ENCODE measurements around the gene ZBTB9. TPM values are rescaled to one million over a fixed set of nuclear protein-coding genes. Genes with fewer than 3 reads are reported as not detected.

ZBTB9 gene
- total RNA-seq, 8 experiments from 2014 or later: 4.2 to 12.5 (median 8.1) TPM

DNA sequence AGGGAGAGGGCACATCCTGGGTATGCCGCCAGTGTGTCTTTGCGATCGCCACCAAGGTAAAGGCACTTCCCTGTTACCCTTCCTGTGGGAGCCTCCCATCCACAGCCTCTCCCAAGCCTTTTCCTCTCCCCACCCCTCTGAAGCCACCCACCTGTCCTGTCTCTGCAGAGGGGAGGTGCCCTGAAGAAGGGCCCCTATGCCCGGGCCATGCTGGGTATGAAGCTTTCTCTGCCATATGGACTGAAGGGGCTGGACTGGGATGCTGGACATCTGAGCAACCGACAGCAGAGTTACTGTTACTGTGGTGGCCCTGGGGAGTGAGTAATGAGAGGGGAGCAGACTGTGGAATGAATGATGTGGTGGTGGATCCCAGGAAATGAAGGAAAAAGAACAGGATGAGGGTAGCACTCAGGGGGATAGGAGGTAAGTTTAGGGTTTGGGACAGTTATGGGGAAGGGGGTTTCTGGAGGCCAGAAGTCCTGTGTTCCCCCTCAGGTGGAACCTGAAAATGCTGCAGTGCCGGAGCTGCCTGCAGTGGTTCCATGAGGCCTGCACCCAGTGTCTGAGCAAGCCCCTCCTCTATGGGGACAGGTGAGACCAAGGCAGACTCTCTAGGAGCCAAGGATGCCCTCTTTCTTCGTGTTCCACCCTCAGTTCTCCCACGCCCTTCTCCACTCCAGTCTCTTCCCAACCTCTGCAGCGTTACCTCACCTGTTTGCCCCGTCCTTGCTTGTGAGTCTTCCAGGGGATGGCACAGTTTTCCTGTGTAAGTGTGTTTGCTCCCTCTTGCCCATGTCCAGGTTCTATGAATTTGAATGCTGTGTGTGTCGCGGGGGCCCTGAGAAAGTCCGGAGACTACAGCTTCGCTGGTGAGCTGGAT lies 40.9 kb upstream of the ZBTB9 start:
- in situ Hi-C loops (cut with MboI; ENCODE audit: low pct_unique_long_range_greater_than_20kb in 2 of 9, low sequenced_read_pairs in 9 of 9, unreplicated experiment in 9 of 9): no loop called here
- Histone ChIP-seq H3K4me1 (replicated peaks in 1 of 2) (peaks cover 19 to 20% of the 10 kb centered on the region in 2 donors), H3K27ac (no peak overlapping the region), H3K4me3 (no peak overlapping the region)
- no peak for ATAC-seq (replicated peaks in 6 of 8)
- WGBS, 10 experiments: 83 to 100% (median 93%) methylated on average over 1 to 9 of the region's 14 CpGs; no CpG with 5 or more reads in 2 of the 10 experiments

- 42 to 83% (median 56%) methylated on average over 2 to 3 of the region's 12 CpGs; no CpG with 5 or more reads in 6 of the 10 experiments for WGBS, 10 experiments
- ATAC-seq (replicated peaks in 6 of 8): no peak
- in situ Hi-C loops (cut with MboI; ENCODE audit: low pct_unique_long_range_greater_than_20kb in 2 of 9, low sequenced_read_pairs in 9 of 9, unreplicated experiment in 9 of 9): no loop called here
- no peak overlapping the region for H3K27ac ChIP-seq
- peaks cover 30 to 32% of the 10 kb centered on the region in 2 donors for H3K4me1 ChIP-seq (replicated peaks in 1 of 2)
- H3K4me3 ChIP-seq: no peak overlapping the region
Measured at GRCh38 chr6:33414592-33415271, 39.6 kb upstream of the ZBTB9 start.

DNA sequence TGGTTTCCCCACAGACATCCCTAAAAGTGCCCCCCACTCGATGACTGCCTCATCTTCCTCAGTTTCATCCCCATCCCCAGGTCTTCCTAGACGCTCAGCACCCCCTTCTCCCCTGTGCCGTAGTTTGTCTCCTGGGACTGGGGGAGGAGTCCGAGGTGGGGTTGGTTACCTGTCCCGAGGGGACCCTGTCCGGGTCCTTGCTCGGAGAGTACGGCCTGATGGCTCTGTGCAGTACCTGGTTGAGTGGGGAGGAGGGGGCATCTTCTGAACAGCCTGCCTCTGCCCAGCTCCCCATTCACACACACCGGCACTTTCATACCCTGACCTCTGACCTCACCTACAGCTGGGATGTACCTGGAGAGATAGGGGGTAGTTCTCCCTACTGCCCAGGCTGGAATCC lies 38.5 kb upstream of the ZBTB9 start:
- Histone ChIP-seq H3K27ac (no peak overlapping the region), H3K4me1 (replicated peaks in 1 of 2) (peaks cover 34% of the 10 kb centered on the region in 2 donors), H3K4me3 (peak overlapping the region in 2 of 5 donors; percentile 58 to 60)
- no peak for ATAC-seq (replicated peaks in 6 of 8)
- in situ Hi-C loops (cut with MboI; ENCODE audit: low pct_unique_long_range_greater_than_20kb in 2 of 9, low sequenced_read_pairs in 9 of 9, unreplicated experiment in 9 of 9): no loop called here
- 50 to 100% (median 90%) methylated on average over 1 to 3 of the region's 9 CpGs; no CpG with 5 or more reads in 4 of the 10 experiments for WGBS, 10 experiments

DNA sequence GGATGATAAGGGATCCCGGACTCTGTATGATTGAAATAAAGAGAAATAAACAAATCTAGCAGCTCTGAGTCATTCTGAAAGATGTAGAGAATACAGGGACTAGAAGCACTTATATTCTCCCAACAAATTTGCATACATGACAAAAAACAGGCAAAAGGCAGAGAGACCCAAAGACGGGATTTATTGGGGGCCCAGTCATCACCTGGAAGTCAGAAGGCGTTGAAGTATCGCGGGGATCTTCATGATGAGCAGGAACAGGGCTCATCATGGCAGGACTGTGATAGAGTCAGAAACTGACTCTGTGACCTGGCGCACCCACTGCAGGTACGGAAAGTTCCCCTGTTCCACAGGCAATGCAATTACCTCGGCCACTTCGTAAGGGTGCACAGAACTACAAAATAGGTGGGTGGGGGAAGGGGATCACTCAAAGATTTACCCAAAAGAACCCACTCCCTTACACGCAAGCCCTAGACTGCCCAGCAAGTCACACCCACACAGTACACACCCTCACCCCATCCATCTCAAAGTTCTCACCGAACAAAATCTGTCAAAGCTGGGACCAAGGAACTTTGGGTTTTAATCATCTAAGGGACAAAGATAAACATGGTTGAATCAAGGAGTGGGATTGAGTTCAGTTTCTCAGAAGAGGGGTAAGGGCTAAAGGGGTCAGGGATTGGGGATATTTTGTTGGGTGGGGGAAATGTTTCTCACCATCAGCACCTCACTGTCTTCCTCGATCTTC lies 37.8 kb upstream of the ZBTB9 start:
- Histone ChIP-seq H3K4me1 (replicated peaks in 1 of 2) (peaks cover 37 to 39% of the 10 kb centered on the region in 2 donors), H3K27ac (peak overlapping the region; percentile 74 to 87), H3K4me3 (peak overlapping the region; percentile 54 to 67 (median 60))
- no peak for ATAC-seq (replicated peaks in 6 of 8)
- 28 to 90% (median 52%) methylated on average over 2 to 10 of the region's 12 CpGs for WGBS, 10 experiments
- in situ Hi-C loops (cut with MboI; ENCODE audit: low pct_unique_long_range_greater_than_20kb in 2 of 9, low sequenced_read_pairs in 9 of 9, unreplicated experiment in 9 of 9): no loop called here

DNA sequence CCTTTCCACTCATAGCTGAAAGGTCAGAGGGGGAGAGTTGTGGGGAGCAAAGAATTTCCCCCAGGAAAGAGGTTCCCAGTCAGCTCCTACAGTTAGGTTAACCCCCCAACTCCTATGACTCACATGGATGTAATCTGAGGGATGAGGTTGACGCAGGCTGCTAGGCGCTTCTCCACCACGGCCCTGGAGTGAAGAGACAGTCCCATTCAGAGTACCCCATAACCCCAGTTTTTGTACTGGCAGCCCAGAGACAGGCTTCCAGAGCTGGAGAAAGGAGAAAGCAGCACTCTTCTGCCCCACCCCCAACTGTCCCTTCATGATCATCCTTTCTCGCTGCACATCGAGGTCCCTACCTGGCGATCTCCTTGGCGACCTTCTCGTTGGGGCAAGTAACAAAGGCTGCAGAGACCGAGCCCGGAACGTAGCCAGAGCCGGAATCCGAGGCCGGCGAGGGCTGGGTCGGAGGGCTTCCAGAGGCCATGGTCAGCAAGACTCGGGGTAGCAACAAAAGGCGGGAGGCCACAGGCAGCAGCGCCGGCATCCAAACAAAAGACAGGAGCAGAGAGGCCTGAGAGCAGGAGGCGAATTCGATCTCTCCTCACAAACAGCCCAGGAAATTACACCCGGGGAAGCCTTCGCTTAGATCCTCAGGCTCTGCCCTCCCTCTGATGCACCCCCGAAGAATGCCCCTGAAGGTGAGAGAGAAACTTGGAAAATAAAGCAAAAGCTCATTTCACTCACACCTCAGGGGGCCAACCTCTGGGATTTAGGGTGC lies 37.1 kb upstream of the ZBTB9 start:
- H3K27ac ChIP-seq: peak overlapping the region; percentile 74 to 87
- H3K4me1 ChIP-seq (replicated peaks in 1 of 2): peaks cover 34% of the 10 kb centered on the region in 2 donors
- H3K4me3 ChIP-seq: peak overlapping the region; percentile 54 to 67 (median 60)
- in situ Hi-C loops (cut with MboI; ENCODE audit: low pct_unique_long_range_greater_than_20kb in 2 of 9, low sequenced_read_pairs in 9 of 9, unreplicated experiment in 9 of 9): no loop called here
- 0 to 20% (median 3%) methylated on average over 2 to 17 of the region's 25 CpGs; no CpG with 5 or more reads in 5 of the 10 experiments for WGBS, 10 experiments
- peak in 2 of 8 experiments; percentile 6 to 7 for ATAC-seq (replicated peaks in 6 of 8)

- WGBS, 10 experiments: 0 to 20% (median 1%) methylated on average over 1 to 17 of the region's 51 CpGs; no CpG with 5 or more reads in 4 of the 10 experiments
- peak within 1 kb of the TSS; percentile 54 to 67 (median 60) for H3K4me3 ChIP-seq
- in situ Hi-C loops (cut with MboI; ENCODE audit: low pct_unique_long_range_greater_than_20kb in 2 of 9, low sequenced_read_pairs in 9 of 9, unreplicated experiment in 9 of 9): no loop called here
- peak within 1 kb of the TSS; percentile 95 to 96 for H3K27ac ChIP-seq
- ATAC-seq (replicated peaks in 6 of 8): peak; percentile 86 to 94 (median 88)
- peaks cover 34% of the 10 kb centered on the region in 2 donors for H3K4me1 ChIP-seq (replicated peaks in 1 of 2)
Measured at GRCh38 chr6:33417903-33418689, 36.3 kb upstream of the ZBTB9 start, which contains the start of gene CUTA. Gene CUTA, minus strand, starts transcription at chr6:33418107. Its CDS starts 107 bp downstream, at chr6:33418000.

- peak in 3 of 8 experiments; percentile 1 to 11 (median 2) for ATAC-seq (replicated peaks in 6 of 8)
- WGBS, 10 experiments: 0 to 92% (median 0%) methylated on average over 1 to 6 of the region's 8 CpGs; no CpG with 5 or more reads in 1 of the 10 experiments
- Histone ChIP-seq H3K27ac (peak overlapping the region; percentile 95 to 96), H3K4me3 (peak overlapping the region; percentile 31 to 63 (median 40)), H3K4me1 (replicated peaks in 1 of 2) (peaks cover 34% of the 10 kb centered on the region in 2 donors)
- in situ Hi-C loops (cut with MboI; ENCODE audit: low pct_unique_long_range_greater_than_20kb in 2 of 9, low sequenced_read_pairs in 9 of 9, unreplicated experiment in 9 of 9): no loop called here
Measured at GRCh38 chr6:33418690-33419291, 35.6 kb upstream of the ZBTB9 start.

GRCh38 chr6:33419580-33420490 lies 34.5 kb upstream of the ZBTB9 start, which contains the start of gene SYNGAP1:
Gene SYNGAP1, plus strand, starts transcription at chr6:33420065. Its CDS starts 200 bp downstream, at chr6:33420265.
- H3K4me3 ChIP-seq: peak within 1 kb of the TSS; percentile 35 to 63 (median 48)
- no peak for ATAC-seq (replicated peaks in 6 of 8)
- WGBS, 10 experiments: 0% methylated on average over 1 of the region's 22 CpGs; no CpG with 5 or more reads in 6 of the 10 experiments
- H3K4me1 ChIP-seq (replicated peaks in 1 of 2): peaks cover 41 to 42% of the 10 kb centered on the region in 2 donors
- in situ Hi-C loops (cut with MboI; ENCODE audit: low pct_unique_long_range_greater_than_20kb in 2 of 9, low sequenced_read_pairs in 9 of 9, unreplicated experiment in 9 of 9): no loop called here
- peak within 1 kb of the TSS; percentile 95 to 96 for H3K27ac ChIP-seq

- H3K4me3 ChIP-seq: peak overlapping the region; percentile 35 to 55 (median 48)
- H3K27ac ChIP-seq: peak overlapping the region; percentile 95 to 96
- no peak for ATAC-seq (replicated peaks in 6 of 8)
- in situ Hi-C loops (cut with MboI; ENCODE audit: low pct_unique_long_range_greater_than_20kb in 2 of 9, low sequenced_read_pairs in 9 of 9, unreplicated experiment in 9 of 9): no loop called here
- WGBS, 10 experiments: 44 to 100% (median 73%) methylated on average over 1 to 4 of the region's 6 CpGs; no CpG with 5 or more reads in 4 of the 10 experiments
- peaks cover 45 to 49% of the 10 kb centered on the region in 2 donors for H3K4me1 ChIP-seq (replicated peaks in 1 of 2)
Measured at GRCh38 chr6:33420491-33421343, 33.7 kb upstream of the ZBTB9 start.

DNA sequence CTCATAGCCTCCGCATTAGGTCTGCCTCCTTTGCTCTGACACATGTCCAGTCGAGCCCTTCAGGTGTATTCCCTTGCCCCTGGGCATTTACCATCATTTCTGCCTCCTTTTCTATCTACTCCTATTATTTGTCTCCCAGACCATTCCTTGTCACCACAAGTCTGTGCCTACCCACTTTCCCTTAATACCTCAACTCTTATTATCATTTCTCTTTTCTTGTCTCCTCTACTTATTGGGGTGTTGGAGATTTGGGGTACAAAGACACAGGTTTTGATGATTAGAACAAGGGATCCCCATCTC lies 33.1 kb upstream of the ZBTB9 start:
- Histone ChIP-seq H3K4me3 (peak overlapping the region; percentile 35 to 55 (median 48)), H3K4me1 (replicated peaks in 1 of 2) (peaks cover 43 to 45% of the 10 kb centered on the region in 2 donors), H3K27ac (no peak overlapping the region)
- in situ Hi-C loops (cut with MboI; ENCODE audit: low pct_unique_long_range_greater_than_20kb in 2 of 9, low sequenced_read_pairs in 9 of 9, unreplicated experiment in 9 of 9): no loop called here
- WGBS, 10 experiments: 63 to 100% (median 83%) methylated on average over 1 to 2 of the region's 2 CpGs; no CpG with 5 or more reads in 5 of the 10 experiments
- no peak for ATAC-seq (replicated peaks in 6 of 8)
